Measurements from ENCODE around the gene CCDC73. TPM values are rescaled to one million over a fixed set of nuclear protein-coding genes. Genes with fewer than 3 reads are reported as not detected.
A peak's percentile ranks its signal among the peaks of the same experiment; 100 is the strongest.
"Not testable (repeated sequence)": the region's sequence is repeated elsewhere in the genome, so short reads cannot be mapped to it uniquely, and the experiment has no call there.

CCDC73 gene
- total and polyA plus RNA-seq, 11 donors: 0.01 TPM; not detected in 10

DNA sequence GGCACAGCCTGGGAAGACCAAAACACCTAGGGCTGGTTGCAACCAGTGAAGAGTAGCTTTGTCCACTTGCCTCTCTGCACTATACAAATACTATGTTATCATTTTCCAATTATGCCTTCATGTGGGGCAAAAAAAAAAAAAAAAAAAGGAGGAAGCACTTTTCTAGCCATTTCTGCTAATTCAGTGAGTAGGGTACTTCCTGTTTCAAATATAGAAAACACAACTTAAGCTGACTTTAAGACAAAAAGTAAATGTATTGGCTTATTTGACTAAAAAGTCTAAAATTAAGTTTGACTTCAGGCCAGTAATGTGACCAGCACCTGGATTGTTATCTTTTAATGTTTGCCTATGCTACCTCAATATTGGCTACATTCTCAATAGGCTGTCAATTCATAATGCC, 15.3 kb downstream of the CCDC73 start:
- no peak for DNase-seq
- intact Hi-C loops (cut with DNase I): no loop called here
- no peaks in the 10 kb centered on the region for H3K36me3 ChIP-seq
- no peaks in the 10 kb centered on the region for H3K9me3 ChIP-seq
- peak overlapping the region in 1 of 12 donors; percentile 65 for H3K27ac ChIP-seq
- peaks cover 0 to 4% (median 0%) of the 10 kb centered on the region in 9 donors for H3K27me3 ChIP-seq
- H3K4me3 ChIP-seq: no peak overlapping the region
- TF ChIP-seq, protein P1, sequence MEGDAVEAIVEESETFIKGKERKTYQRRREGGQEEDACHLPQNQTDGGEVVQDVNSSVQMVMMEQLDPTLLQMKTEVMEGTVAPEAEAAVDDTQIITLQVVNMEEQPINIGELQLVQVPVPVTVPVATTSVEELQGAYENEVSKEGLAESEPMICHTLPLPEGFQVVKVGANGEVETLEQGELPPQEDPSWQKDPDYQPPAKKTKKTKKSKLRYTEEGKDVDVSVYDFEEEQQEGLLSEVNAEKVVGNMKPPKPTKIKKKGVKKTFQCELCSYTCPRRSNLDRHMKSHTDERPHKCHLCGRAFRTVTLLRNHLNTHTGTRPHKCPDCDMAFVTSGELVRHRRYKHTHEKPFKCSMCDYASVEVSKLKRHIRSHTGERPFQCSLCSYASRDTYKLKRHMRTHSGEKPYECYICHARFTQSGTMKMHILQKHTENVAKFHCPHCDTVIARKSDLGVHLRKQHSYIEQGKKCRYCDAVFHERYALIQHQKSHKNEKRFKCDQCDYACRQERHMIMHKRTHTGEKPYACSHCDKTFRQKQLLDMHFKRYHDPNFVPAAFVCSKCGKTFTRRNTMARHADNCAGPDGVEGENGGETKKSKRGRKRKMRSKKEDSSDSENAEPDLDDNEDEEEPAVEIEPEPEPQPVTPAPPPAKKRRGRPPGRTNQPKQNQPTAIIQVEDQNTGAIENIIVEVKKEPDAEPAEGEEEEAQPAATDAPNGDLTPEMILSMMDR (IDR thresholded peaks at IDR 0.05): no peak
- TF ChIP-seq POLR2A (IDR thresholded peaks at IDR 0.05): no peak
- ATAC-seq: no peak
- H3K4me1 ChIP-seq: no peaks in the 10 kb centered on the region

DNA sequence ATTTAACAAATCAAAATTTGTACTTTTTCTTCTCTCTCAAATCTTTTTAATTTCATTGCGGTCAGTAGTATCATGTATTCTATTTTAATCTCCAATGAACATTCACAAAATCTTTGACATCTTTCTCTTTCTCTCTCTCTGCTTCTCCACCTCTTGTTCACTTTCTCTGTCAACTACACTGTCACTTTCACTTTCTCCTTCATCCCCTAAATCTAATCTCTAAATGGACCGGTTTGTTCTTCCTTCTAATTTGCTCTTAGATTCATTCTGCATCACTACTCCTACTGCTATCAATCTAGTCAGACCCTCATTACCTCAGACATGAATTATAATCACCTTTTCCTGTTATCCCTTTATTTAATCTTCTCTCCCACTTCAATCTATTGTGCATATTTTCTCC, 18.6 kb downstream of the CCDC73 start:
- Histone ChIP-seq H3K4me3 (no peak overlapping the region), H3K36me3 (no peaks in the 10 kb centered on the region), H3K9me3 (no peaks in the 10 kb centered on the region), H3K27ac (no peak overlapping the region), H3K4me1 (no peaks in the 10 kb centered on the region), H3K27me3 (peaks cover 0 to 4% (median 0%) of the 10 kb centered on the region in 9 donors)
- TF ChIP-seq, protein P1 (IDR thresholded peaks at IDR 0.05): no peak
- no peak for TF ChIP-seq POLR2A (IDR thresholded peaks at IDR 0.05)
- intact Hi-C loops (cut with DNase I): no loop called here
- DNase-seq: no peak
- no peak for ATAC-seq
- 58 to 77% (median 66%) methylated on average over 2 of the region's 2 CpGs for WGBS, 4 donors

DNA sequence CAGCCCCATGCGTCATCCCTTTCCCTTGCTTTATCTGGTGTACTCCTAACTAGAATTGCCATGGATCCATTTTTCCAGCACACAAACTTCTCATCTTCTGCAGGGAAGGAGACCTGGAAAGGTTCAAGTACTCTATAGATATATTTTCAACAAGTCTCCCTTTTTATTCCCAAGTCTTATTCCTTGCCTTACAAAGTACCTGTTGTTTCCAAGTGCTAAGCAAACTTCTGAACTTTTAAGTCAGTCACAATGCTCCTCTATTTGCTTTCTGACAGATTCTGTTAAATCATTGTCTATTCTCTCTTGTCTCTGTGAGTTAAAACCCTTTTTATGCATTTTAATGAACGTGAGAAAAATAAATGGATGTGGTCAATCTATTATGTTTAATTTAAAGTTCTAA, 20.4 kb downstream of the CCDC73 start:
- TF ChIP-seq, protein P1 (IDR thresholded peaks at IDR 0.05): no peak
- TF ChIP-seq POLR2A (IDR thresholded peaks at IDR 0.05): no peak
- intact Hi-C loops (cut with DNase I): no loop called here
- ATAC-seq (no peak), DNase-seq (no peak)
- Histone ChIP-seq H3K27ac (no peak overlapping the region), H3K9me3 (peaks cover 0 to 4% (median 0%) of the 10 kb centered on the region in 12 donors), H3K27me3 (peaks cover 0 to 7% (median 0%) of the 10 kb centered on the region in 9 donors), H3K4me1 (no peaks in the 10 kb centered on the region), H3K4me3 (no peak overlapping the region), H3K36me3 (no peaks in the 10 kb centered on the region)
- 62 to 80% (median 79%) methylated on average over 2 of the region's 2 CpGs for WGBS, 4 donors

DNA sequence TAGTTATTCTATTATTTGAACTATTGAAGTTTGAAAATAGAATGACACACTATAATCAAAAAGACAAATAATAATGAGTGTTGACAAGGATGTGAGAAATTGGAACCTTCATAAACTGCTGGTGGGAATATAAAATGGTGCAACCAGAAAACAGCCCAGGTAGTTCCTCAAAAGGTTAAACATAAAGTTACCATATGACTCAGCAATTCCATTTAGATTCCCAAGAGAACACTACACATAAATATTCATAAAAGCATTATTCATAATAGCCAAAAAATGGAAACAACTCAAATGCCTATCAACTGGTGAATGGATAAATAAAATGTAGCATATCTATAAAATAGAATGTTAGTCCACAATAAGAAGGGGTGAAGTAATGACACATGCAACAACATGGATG, 21.7 kb downstream of the CCDC73 start:
- peaks cover 0 to 10% (median 0%) of the 10 kb centered on the region in 12 donors for H3K9me3 ChIP-seq
- intact Hi-C loops (cut with DNase I): no loop called here
- no peak for TF ChIP-seq POLR2A (IDR thresholded peaks at IDR 0.05)
- TF ChIP-seq, protein P1 (IDR thresholded peaks at IDR 0.05): no peak
- H3K4me1 ChIP-seq: no peaks in the 10 kb centered on the region
- ATAC-seq (no peak), DNase-seq (no peak)
- peaks cover 0 to 7% (median 0%) of the 10 kb centered on the region in 9 donors for H3K27me3 ChIP-seq
- no peak overlapping the region for H3K27ac ChIP-seq
- no peaks in the 10 kb centered on the region for H3K36me3 ChIP-seq
- H3K4me3 ChIP-seq: no peak overlapping the region

DNA sequence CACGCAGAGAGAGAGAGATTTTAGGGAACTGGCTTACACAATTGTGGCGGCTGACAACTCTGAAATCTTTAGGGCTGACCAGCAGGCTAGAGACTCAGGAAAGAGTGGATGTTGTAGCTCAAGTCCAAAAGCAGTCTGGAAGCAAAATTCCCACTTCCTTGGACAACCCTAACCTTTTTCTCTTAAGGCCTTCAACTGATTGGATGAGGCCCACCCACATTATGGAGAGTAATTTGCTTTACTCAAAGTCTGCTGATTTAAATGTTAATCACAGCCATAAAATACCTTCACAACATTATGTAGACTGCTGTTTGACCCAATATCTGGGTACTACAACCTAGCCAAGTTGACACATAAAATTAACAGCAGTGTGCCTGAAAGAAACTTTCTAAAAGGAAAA, 32.7 kb downstream of the CCDC73 start:
- H3K4me1 ChIP-seq; DNase-seq; H3K27me3 ChIP-seq; ATAC-seq; H3K4me3 ChIP-seq; H3K36me3 ChIP-seq; intact Hi-C loops (cut with DNase I); H3K27ac ChIP-seq: not testable (repeated sequence)
- H3K9me3 ChIP-seq: peaks cover 0 to 10% (median 0%) of the 10 kb centered on the region in 12 donors
- 83 to 94% (median 94%) methylated on average over 2 of the region's 2 CpGs for WGBS, 4 donors
